ENCODE results near the gene WDR70.
"Not testable (repeated sequence)": the region's sequence is repeated elsewhere in the genome, so short reads cannot be mapped to it uniquely, and the experiment has no call there.

The WDR70 gene

GRCh38 chr5:37787742-37788141, 408.6 kb downstream of the WDR70 start:
- no peak overlapping the region for H3K4me3 ChIP-seq (ENCODE audit: low read depth, low read length)
- TF ChIP-seq, protein P1, sequence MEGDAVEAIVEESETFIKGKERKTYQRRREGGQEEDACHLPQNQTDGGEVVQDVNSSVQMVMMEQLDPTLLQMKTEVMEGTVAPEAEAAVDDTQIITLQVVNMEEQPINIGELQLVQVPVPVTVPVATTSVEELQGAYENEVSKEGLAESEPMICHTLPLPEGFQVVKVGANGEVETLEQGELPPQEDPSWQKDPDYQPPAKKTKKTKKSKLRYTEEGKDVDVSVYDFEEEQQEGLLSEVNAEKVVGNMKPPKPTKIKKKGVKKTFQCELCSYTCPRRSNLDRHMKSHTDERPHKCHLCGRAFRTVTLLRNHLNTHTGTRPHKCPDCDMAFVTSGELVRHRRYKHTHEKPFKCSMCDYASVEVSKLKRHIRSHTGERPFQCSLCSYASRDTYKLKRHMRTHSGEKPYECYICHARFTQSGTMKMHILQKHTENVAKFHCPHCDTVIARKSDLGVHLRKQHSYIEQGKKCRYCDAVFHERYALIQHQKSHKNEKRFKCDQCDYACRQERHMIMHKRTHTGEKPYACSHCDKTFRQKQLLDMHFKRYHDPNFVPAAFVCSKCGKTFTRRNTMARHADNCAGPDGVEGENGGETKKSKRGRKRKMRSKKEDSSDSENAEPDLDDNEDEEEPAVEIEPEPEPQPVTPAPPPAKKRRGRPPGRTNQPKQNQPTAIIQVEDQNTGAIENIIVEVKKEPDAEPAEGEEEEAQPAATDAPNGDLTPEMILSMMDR (conservative IDR thresholded peaks at IDR 0.05; ENCODE audit: low read depth, low read length), result no peak
- DNase-seq (ENCODE audit: low read depth), result no peak

DNA sequence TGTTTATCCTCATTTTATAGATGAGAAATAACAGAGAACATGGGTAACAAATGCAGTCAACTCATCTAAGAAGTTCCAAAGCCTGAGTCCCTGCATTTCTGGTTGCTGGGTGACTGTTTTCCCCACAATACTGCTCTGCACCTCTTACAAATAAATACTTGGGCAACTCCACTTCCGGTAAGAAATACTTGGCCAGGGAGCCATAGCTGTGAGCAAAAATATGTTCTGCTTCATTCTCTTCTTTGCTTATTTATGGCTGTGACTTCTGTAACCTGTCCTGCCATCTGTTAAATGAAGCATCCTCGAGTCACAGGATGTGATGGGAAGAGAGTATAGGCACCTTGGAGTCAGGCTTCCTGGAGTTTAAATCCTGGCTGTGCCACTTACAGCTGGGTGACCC, 410.9 kb downstream of the WDR70 start:
- TF ChIP-seq, protein P1 (conservative IDR thresholded peaks at IDR 0.05; ENCODE audit: low read depth, low read length), result no peak
- no peak overlapping the region for H3K4me3 ChIP-seq (ENCODE audit: low read depth, low read length)
- peak; percentile 47 for DNase-seq (ENCODE audit: low read depth)

GRCh38 chr5:37791321-37791720, 412.2 kb downstream of the WDR70 start:
- TF ChIP-seq, protein P1 (conservative IDR thresholded peaks at IDR 0.05; ENCODE audit: low read depth, low read length), result no peak
- DNase-seq (ENCODE audit: low read depth), result no peak
- H3K4me3 ChIP-seq (ENCODE audit: low read depth, low read length), result no peak overlapping the region

- TF ChIP-seq, protein P1 (conservative IDR thresholded peaks at IDR 0.05; ENCODE audit: low read depth, low read length), result no peak
- H3K4me3 ChIP-seq (ENCODE audit: low read depth, low read length), result no peak overlapping the region
- peak; percentile 51 for DNase-seq (ENCODE audit: low read depth)
Observed at GRCh38 chr5:37792975-37793631, 414.0 kb downstream of the WDR70 start.

DNA sequence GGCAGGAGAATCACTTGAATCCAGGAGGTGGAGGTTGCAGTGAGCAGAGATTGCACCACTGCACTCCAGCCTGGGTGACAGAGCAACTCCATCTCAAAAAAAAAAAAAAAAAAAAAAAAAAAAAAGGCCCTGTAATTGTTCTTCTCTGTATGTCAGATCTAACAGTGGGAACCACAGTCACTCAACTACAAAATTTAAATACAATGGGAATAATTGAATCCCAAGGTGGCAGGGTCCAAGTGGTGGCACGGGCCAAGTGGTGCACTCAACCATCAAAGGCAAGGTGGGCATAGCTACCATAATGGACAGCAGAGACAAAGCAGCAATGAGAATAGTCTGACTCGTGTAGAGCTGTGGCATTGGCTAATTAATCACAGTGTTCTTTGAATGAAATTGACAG, 416.2 kb downstream of the WDR70 start:
- DNase-seq (ENCODE audit: low read depth), result not testable (repeated sequence)

GRCh38 chr5:37796435-37796834, 417.3 kb downstream of the WDR70 start:
- H3K4me3 ChIP-seq (ENCODE audit: low read depth, low read length); DNase-seq (ENCODE audit: low read depth): not testable (repeated sequence)

More for the DNA sequence above, 416.2 kb downstream of the WDR70 start:
- H3K4me3 ChIP-seq (ENCODE audit: low read depth, low read length), result not testable (repeated sequence)

GRCh38 chr5:37799865-37800421, 420.8 kb downstream of the WDR70 start:
- TF ChIP-seq, protein P1 (conservative IDR thresholded peaks at IDR 0.05; ENCODE audit: low read depth, low read length), result no peak
- DNase-seq (ENCODE audit: low read depth), result no peak
- H3K4me3 ChIP-seq (ENCODE audit: low read depth, low read length), result no peak overlapping the region

DNA sequence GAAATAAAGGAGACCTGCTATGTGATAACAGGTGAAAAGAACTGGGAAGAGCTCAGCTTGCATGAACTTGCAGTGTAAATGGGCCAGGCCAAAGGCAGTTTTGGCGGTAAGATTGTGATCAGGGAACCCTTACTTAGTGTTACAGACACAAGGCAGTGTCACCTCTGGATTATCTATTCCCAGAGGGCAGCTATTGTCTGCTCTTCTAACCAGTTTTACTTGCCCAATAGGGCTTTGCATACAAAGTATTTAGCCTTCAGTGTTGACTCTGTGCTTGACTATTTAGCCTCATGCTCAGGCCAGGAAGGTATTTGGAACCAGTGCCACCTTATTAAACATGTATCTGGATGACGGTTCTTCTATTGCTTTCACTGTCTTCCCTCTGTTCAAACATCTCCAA, 422.4 kb downstream of the WDR70 start:
- TF ChIP-seq, protein P1 (conservative IDR thresholded peaks at IDR 0.05; ENCODE audit: low read depth, low read length), result no peak
- H3K4me3 ChIP-seq (ENCODE audit: low read depth, low read length), result no peak overlapping the region
- no peak for DNase-seq (ENCODE audit: low read depth)
